B cell (primary cell): ENCODE measurements around the gene GPHN. TPM values are rescaled to one million over a fixed set of nuclear protein-coding genes. Genes with fewer than 3 reads are reported as not detected.

Experiments used
- ATAC-seq: fragments of 200-7000 bp; cut with Tn5 transposase; one replicate; pipeline ENCODE4 v1.10.0; 2021; ENCODE audit warnings: low read depth, mild to moderate bottlenecking, moderate number of reproducible peaks, moderate library complexity
- CTCF ChIA-PET: fragments of 350-600 bp; sonication (Branson Sonifier 250); formaldehyde crosslinking; loops from one replicate; lab custom pipeline; 2021; ENCODE audit warnings: antibody characterized with exemption, inconsistent platforms; lab: Charles Lee
- POLR2A ChIA-PET: fragments of 350-600 bp; sonication (Branson Sonifier 250); formaldehyde crosslinking; loops from one replicate; lab custom pipeline; 2021; ENCODE audit warnings: antibody characterized with exemption; lab: Charles Lee
- DNase-seq: peaks from one replicate; pipeline ENCODE4 v3.0.0; 2013
- H2AFZ ChIP-seq: 2 replicates; pipeline ENCODE4 v1.6.1; 2012; ENCODE audit warnings: mild to moderate bottlenecking, low read depth, low read length; ENCODE audit not compliant: insufficient read depth, poor library complexity, severe bottlenecking
- H3K27ac ChIP-seq, 2 donors: 1 replicate in 1 of 2; 2 replicates in 1 of 2; pipeline ENCODE4 v1.5.1; 2012 to 2013; ENCODE audit warnings: low read length in 2 of 2, mild to moderate bottlenecking in 2 of 2, moderate library complexity in 1 of 2
- H3K27me3 ChIP-seq, 4 experiments: fragments of 200-600 bp in 1 of 4; sonication (generic) in 1 of 4; replicated peaks in 1 of 4; 1 replicate in 2 of 4; 2 replicates in 2 of 4; pipeline versions ENCODE4 v1.6.1 to v1.7.0; 2013 to 2016; ENCODE audit warnings: low read length in 3 of 4, mild to moderate bottlenecking in 2 of 4, mixed read lengths in 1 of 4, moderate library complexity in 1 of 4; ENCODE audit not compliant: insufficient read depth in 4 of 4, control insufficient read depth in 3 of 4; ENCODE audit errors: control extremely low read depth in 1 of 4
- H3K36me3 ChIP-seq, 2 experiments: replicated peaks in 1 of 2; 1 replicate in 1 of 2; 2 replicates in 1 of 2; pipeline versions ENCODE4 v1.6.1 to v1.7.1; 2013; ENCODE audit warnings: low read length in 1 of 2; ENCODE audit not compliant: insufficient read depth in 2 of 2, control insufficient read depth in 1 of 2; ENCODE audit errors: control extremely low read depth in 1 of 2, extremely low read depth in 1 of 2
- H3K4me1 ChIP-seq, 2 donors: fragments of 200-600 bp in 1 of 2; sonication (generic) in 1 of 2; 1 replicate in 1 of 2; 2 replicates in 1 of 2; pipeline versions ENCODE4 v1.5.1 to v1.6.1; 2013 to 2017; ENCODE audit warnings: low read length in 2 of 2; ENCODE audit not compliant: control insufficient read depth in 2 of 2, insufficient read depth in 2 of 2
- H3K4me2 ChIP-seq: replicated peaks from 2 replicates; pipeline ENCODE3; 2012; ENCODE audit warnings: mild to moderate bottlenecking, low read depth, low read length; ENCODE audit not compliant: poor library complexity, severe bottlenecking
- H3K4me3 ChIP-seq, 5 experiments: fragments of 200-600 bp in 1 of 5; sonication (generic) in 1 of 5; 1 replicate in 3 of 5; 2 replicates in 2 of 5; pipeline versions ENCODE4 v1.5.1 to v1.7.0; 2011 to 2016; ENCODE audit warnings: low read length in 4 of 5, mild to moderate bottlenecking in 4 of 5, low read depth in 2 of 5, control low read depth in 1 of 5, moderate library complexity in 1 of 5; ENCODE audit not compliant: insufficient read depth in 1 of 5; ENCODE audit errors: control extremely low read depth in 1 of 5, extremely low read depth in 1 of 5
- H3K79me2 ChIP-seq: fragments of 200-600 bp; sonication (generic); one replicate; pipeline ENCODE4 v1.6.0; 2016; ENCODE audit warnings: low read length; ENCODE audit not compliant: control insufficient read depth, insufficient read depth
- H3K9ac ChIP-seq: fragments of 200-600 bp; sonication (generic); 2 replicates; pipeline ENCODE4 v1.6.1; 2017; ENCODE audit warnings: mild to moderate bottlenecking, low read length, moderate library complexity
- H3K9me3 ChIP-seq, 3 donors: one replicate each; pipeline versions ENCODE4 v1.6.1 to v1.7.1; 2013; ENCODE audit warnings: low read length in 2 of 3; ENCODE audit not compliant: control insufficient read depth in 2 of 3, insufficient read depth in 1 of 3; ENCODE audit errors: control extremely low read depth in 1 of 3
- H4K20me1 ChIP-seq: 2 replicates; pipeline ENCODE4 v1.6.0; 2012; ENCODE audit warnings: mild to moderate bottlenecking, low read length; ENCODE audit not compliant: insufficient read depth, control insufficient read depth, poor library complexity, severe bottlenecking
- H3K27ac Mint-ChIP-seq: one replicate; pipeline ENCODE4 v1.8.0; 2021; ENCODE audit warnings: mixed read lengths
- H3K27me3 Mint-ChIP-seq: one replicate; pipeline ENCODE4 v1.8.0; 2021; ENCODE audit warnings: mixed read lengths
- H3K4me1 Mint-ChIP-seq: one replicate; pipeline ENCODE4 v1.8.0; 2021; ENCODE audit warnings: mixed read lengths
- H3K4me3 Mint-ChIP-seq: one replicate; pipeline ENCODE4 v1.8.0; 2021; ENCODE audit warnings: mixed read lengths
- H3K9me3 Mint-ChIP-seq: one replicate; pipeline ENCODE4 v1.8.0; 2022; ENCODE audit warnings: mixed read lengths; ENCODE audit not compliant: insufficient read depth
- CTCF ChIP-seq: fragments of 200-600 bp; IDR thresholded peaks from one replicate; pipeline ENCODE4 v1.8.0; 2022; ENCODE audit warnings: antibody characterized with exemption, mild to moderate bottlenecking
- EZH2 ChIP-seq: IDR thresholded peaks from 2 replicates; pipeline ENCODE4 v1.6.1; 2012; ENCODE audit warnings: borderline replicate concordance, low read depth, mild to moderate bottlenecking, moderate library complexity, low read length; ENCODE audit not compliant: insufficient read depth, poor library complexity, severe bottlenecking
- WGBS: methylation state at CpG from one replicate; pipeline ENCODE4 v1.1.5; 2013; ENCODE audit warnings: missing lambda C conversion rate; ENCODE audit not compliant: insufficient coverage; 5-methylcytosine and 5-hydroxymethylcytosine counted together
- intact Hi-C: fragments of 100-400 bp; cut with micrococcal nuclease; formaldehyde crosslinking; loops from one replicate; pipeline ENCODE4 v1.10.0; 2022
- polyA plus RNA-seq: library from polyadenylated mRNA; depleted of rRNA; stranded (reverse); fragments of >200 nt; gene quantifications from 2 replicates; pipeline ENCODE4 v1.2.3, GENCODE V29; 2012
- total RNA-seq, 2 donors: library from RNA; stranded (reverse); fragments of 120-200 nt in 1 of 2; gene quantifications; 1 replicate in 1 of 2; 2 replicates in 1 of 2; pipeline versions ENCODE4 v1.2.3 to v1.2.4, GENCODE V29; 2013 to 2022

The GPHN gene
- total and polyA plus RNA-seq, 2 donors (not counting 1 experiment from before 2014, with no cell fraction given): 3.4 to 18.0 TPM

GRCh38 chr14:66485910-66486421, 22.0 kb upstream of the GPHN start, which contains the start of gene CCDC196:
Gene CCDC196 (plus strand): TSS chr14:66486371. CDS start chr14:66486503, 132 bp downstream.
- H3K27ac ChIP-seq: no peak within 1 kb of the TSS
- no peaks in the 10 kb centered on the region for H3K27me3 ChIP-seq
- no peak within 1 kb of the TSS for H2AFZ ChIP-seq
- TF ChIP-seq CTCF: no peak
- TF ChIP-seq EZH2: no peak
- intact Hi-C loops: no loop called here
- H4K20me1 ChIP-seq: no peaks in the 10 kb centered on the region
- H3K4me3 Mint-ChIP-seq: no peak within 1 kb of the TSS
- H3K4me3 ChIP-seq: no peak within 1 kb of the TSS
- DNase-seq (no peak), ATAC-seq (no peak)
- ChIA-PET CTCF (interaction anchor here (0.7 kb wide), 1 partner anchor 326 kb away, joined by 4 read pairs; no protein-coding TSS in a partner anchor), POLR2A (no interaction called here)
- no peaks in the 10 kb centered on the region for H3K9me3 ChIP-seq
- H3K4me2 ChIP-seq: no peak within 1 kb of the TSS
- H3K27me3 Mint-ChIP-seq: no peaks in the 10 kb centered on the region
- H3K79me2 ChIP-seq: no peaks in the 10 kb centered on the region
- no peak within 1 kb of the TSS for H3K27ac Mint-ChIP-seq
- no peaks in the 10 kb centered on the region for H3K4me1 ChIP-seq
- no CpG with 5 or more reads among the region's 2 CpGs for WGBS
- H3K9ac ChIP-seq: no peak within 1 kb of the TSS
- H3K36me3 ChIP-seq: no peaks in the 10 kb centered on the region
- H3K4me1 Mint-ChIP-seq: no peaks in the 10 kb centered on the region
- H3K9me3 Mint-ChIP-seq: no peaks in the 10 kb centered on the region

- intact Hi-C loops: no loop called here
- Mint-ChIP-seq H3K4me1 (no peaks in the 10 kb centered on the region), H3K27ac (no peak overlapping the region), H3K4me3 (no peak overlapping the region), H3K27me3 (no peaks in the 10 kb centered on the region), H3K9me3 (no peaks in the 10 kb centered on the region)
- DNase-seq (no peak), ATAC-seq (no peak)
- Histone ChIP-seq H3K4me2 (no peak overlapping the region), H2AFZ (no peak overlapping the region), H3K79me2 (no peaks in the 10 kb centered on the region), H4K20me1 (no peaks in the 10 kb centered on the region), H3K9ac (no peak overlapping the region), H3K4me3 (no peak overlapping the region), H3K36me3 (no peaks in the 10 kb centered on the region), H3K9me3 (no peaks in the 10 kb centered on the region), H3K4me1 (no peaks in the 10 kb centered on the region), H3K27ac (no peak overlapping the region), H3K27me3 (no peaks in the 10 kb centered on the region)
- CTCF ChIA-PET: no interaction called here
- POLR2A ChIA-PET: no interaction called here
- TF ChIP-seq CTCF (no peak), EZH2 (no peak)
- WGBS: 17% methylated on average over 1 of the region's 2 CpGs
These were observed 20.8 kb upstream of the GPHN start for GRCh38 chr14:66487164-66487563.
